Measurements from ENCODE around the gene PARD3.

The PARD3 gene

GRCh38 chr10:34475786-34476185 lies 339.3 kb downstream of the PARD3 start:
- TF ChIP-seq CTCF (IDR thresholded peaks at IDR 0.05; ENCODE audit: poor library complexity, severe bottlenecking) = no peak
- Histone ChIP-seq H3K36me3 (ENCODE audit: low read depth) (no peaks in the 10 kb centered on the region), H3K4me3 (ENCODE audit: severe bottlenecking) (no peak overlapping the region), H3K9me3 (ENCODE audit: severe bottlenecking) (no peaks in the 10 kb centered on the region), H3K27ac (ENCODE audit: poor library complexity, severe bottlenecking) (peak overlapping the region; percentile 26), H3K27me3 (ENCODE audit: insufficient read depth, poor library complexity, severe bottlenecking) (no peaks in the 10 kb centered on the region), H3K4me1 (ENCODE audit: insufficient read depth, poor library complexity, severe bottlenecking) (peaks cover 32% of the 10 kb centered on the region)
- ATAC-seq (ENCODE audit: low read depth) (no peak), DNase-seq (ENCODE audit: low spot score) (no peak)

GRCh38 chr10:34475274-34475646 lies 339.8 kb downstream of the PARD3 start:
- Histone ChIP-seq H3K4me1 (ENCODE audit: insufficient read depth, poor library complexity, severe bottlenecking) (peaks cover 32% of the 10 kb centered on the region), H3K9me3 (ENCODE audit: severe bottlenecking) (no peaks in the 10 kb centered on the region), H3K36me3 (ENCODE audit: low read depth) (no peaks in the 10 kb centered on the region), H3K27ac (ENCODE audit: poor library complexity, severe bottlenecking) (peak overlapping the region; percentile 26), H3K27me3 (ENCODE audit: insufficient read depth, poor library complexity, severe bottlenecking) (no peaks in the 10 kb centered on the region), H3K4me3 (ENCODE audit: severe bottlenecking) (no peak overlapping the region)
- DNase-seq (ENCODE audit: low spot score) (no peak), ATAC-seq (ENCODE audit: low read depth) (no peak)
- no peak for TF ChIP-seq CTCF (IDR thresholded peaks at IDR 0.05; ENCODE audit: poor library complexity, severe bottlenecking)

- H3K9me3 ChIP-seq (ENCODE audit: severe bottlenecking) = no peaks in the 10 kb centered on the region
- DNase-seq (ENCODE audit: low spot score) = no peak
- no peak for TF ChIP-seq CTCF (IDR thresholded peaks at IDR 0.05; ENCODE audit: poor library complexity, severe bottlenecking)
- no peaks in the 10 kb centered on the region for H3K27me3 ChIP-seq (ENCODE audit: insufficient read depth, poor library complexity, severe bottlenecking)
- H3K36me3 ChIP-seq (ENCODE audit: low read depth) = no peaks in the 10 kb centered on the region
- ATAC-seq (ENCODE audit: low read depth) = no peak
- no peak overlapping the region for H3K4me3 ChIP-seq (ENCODE audit: severe bottlenecking)
- peak overlapping the region; percentile 26 for H3K27ac ChIP-seq (ENCODE audit: poor library complexity, severe bottlenecking)
- H3K4me1 ChIP-seq (ENCODE audit: insufficient read depth, poor library complexity, severe bottlenecking) = peaks cover 32% of the 10 kb centered on the region
These were observed 340.4 kb downstream of the PARD3 start for GRCh38 chr10:34474555-34475273.

GRCh38 chr10:34474009-34474376 lies 341.1 kb downstream of the PARD3 start:
- DNase-seq (ENCODE audit: low spot score) = no peak
- Histone ChIP-seq H3K9me3 (ENCODE audit: severe bottlenecking) (no peaks in the 10 kb centered on the region), H3K27me3 (ENCODE audit: insufficient read depth, poor library complexity, severe bottlenecking) (no peaks in the 10 kb centered on the region), H3K36me3 (ENCODE audit: low read depth) (no peaks in the 10 kb centered on the region), H3K4me1 (ENCODE audit: insufficient read depth, poor library complexity, severe bottlenecking) (peaks cover 32% of the 10 kb centered on the region), H3K4me3 (ENCODE audit: severe bottlenecking) (no peak overlapping the region), H3K27ac (ENCODE audit: poor library complexity, severe bottlenecking) (peak overlapping the region; percentile 8)
- ATAC-seq (ENCODE audit: low read depth) = peak; percentile 86
- TF ChIP-seq CTCF (IDR thresholded peaks at IDR 0.05; ENCODE audit: poor library complexity, severe bottlenecking) = no peak
